HTR-8/SVneo (cell line): ENCODE measurements around the gene CYP4B1.
"Not testable (repeated sequence)": the region's sequence is repeated elsewhere in the genome, so short reads cannot be mapped to it uniquely, and the experiment has no call there.

Experiments used
- DNase-seq: peaks from one replicate; pipeline ENCODE4 v3.0.0; 2011; ENCODE audit warnings: low spot score, mixed read lengths; ENCODE audit not compliant: insufficient read length
- FAIRE-seq: peaks from 2 replicates; lab custom pipeline; 2011; peaks lifted over from hg19 to GRCh38; lab: Jason Lieb, UNC

The CYP4B1 gene

DNA sequence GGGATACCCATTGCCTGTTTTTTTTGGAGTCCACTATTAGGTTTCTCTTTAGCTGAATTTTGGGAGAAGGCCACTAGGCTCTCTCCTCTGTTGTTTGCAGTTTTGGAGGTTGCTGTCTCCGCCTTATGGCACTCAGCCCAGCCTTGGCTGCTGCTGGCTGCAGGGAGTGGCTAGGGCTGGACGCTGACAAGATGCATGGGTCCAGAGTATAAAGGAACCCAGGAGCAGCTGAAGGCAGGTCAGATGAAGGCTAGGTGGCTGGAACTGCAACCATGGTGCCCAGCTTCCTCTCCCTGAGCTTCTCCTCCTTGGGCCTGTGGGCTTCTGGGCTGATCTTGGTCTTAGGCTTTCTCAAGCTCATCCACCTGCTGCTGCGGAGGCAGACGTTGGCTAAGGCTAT, at the start of gene CYP4B1:
Gene CYP4B1, plus strand, starts transcription at position 237 of the 400 bp plus-strand sequence. Its CDS starts 36 bp downstream, at position 273.
- DNase-seq (no peak), FAIRE-seq (no peak)

DNA sequence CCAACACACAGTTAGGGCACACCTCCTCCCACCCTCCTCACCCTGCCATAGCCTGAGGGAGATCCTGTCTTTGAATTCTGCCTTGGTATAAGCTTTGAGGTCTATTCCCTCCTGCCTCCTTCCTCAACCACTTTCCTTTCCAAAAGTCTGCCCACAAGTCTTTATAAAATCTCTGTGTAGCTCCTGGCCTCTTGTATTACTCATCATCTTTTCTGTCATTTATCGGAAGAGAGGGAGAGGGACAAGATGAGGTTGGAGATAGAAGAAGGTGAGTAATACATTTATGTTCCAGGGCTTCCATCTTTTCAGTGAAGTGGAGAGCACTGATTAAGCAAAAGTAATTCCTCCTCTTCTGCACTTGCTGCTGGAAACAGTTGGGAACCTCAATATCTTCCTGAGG, 49.4 kb upstream of the CYP4B1 start:
- DNase-seq, result no peak
- FAIRE-seq, result no peak

DNA sequence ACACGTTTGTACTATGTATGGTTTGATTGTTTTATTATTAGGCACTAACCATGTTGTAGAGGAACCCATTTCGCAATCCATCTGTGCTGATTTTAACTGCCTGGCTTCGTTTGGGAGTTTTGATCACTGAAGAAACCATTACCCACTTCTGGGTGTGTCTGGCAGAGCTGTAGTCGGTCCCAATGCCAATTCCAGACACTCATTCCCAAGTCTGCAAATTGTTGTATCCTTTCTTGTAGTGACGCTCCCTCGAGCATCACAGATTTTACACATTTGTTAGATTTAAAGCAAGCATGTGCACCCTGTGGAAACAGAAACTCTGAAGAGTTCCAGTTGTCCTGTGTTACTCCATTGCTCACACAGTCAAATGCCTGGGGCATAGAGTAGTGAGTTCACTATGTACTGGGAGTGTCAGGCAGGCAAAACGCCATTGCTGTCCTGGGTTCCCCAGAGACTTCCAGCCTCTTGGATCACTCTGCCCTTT, 48.9 kb upstream of the CYP4B1 start:
- no peak for DNase-seq
- FAIRE-seq, result no peak

DNA sequence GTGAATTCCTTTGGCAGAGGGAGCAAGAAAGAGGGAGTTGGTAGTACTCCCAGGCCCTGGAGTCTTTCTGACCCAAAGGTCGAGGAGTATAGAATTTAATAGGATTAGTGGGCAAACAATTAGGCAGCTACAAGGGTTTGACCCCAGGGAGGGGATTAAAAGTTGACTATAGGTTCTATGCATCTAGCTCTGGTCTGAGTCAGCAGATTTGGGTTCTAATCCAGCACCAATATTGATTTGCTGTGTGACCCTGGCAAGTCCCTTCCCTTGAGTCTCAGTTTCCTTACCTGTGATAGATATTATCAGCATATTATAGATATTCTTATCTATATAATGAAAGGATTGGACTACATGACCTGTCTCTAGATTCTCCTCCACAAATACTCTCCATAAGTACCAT, 44.9 kb upstream of the CYP4B1 start:
- DNase-seq, result no peak

DNA sequence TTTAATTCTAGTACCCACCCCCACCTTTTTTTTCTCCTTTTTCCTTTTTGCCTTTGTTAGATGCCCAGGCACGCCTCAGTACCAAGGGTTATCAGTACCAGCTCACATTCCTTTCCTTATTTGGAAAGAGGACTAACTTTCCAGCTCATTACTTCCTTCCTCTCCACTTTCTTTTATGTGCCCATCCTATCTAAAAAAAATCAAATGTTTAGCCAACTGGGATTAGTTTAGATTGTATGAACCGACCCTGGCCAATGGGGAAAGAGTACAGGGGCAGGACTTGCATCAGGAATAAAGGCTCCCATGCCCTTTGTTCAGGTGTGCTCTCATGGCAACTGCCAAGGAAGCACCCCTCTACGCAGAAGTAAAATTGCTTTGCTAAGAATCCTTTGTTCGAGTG, 44.1 kb upstream of the CYP4B1 start:
- not testable (repeated sequence) for DNase-seq, FAIRE-seq

More for the DNA sequence above, 44.9 kb upstream of the CYP4B1 start:
- FAIRE-seq, result no peak

DNA sequence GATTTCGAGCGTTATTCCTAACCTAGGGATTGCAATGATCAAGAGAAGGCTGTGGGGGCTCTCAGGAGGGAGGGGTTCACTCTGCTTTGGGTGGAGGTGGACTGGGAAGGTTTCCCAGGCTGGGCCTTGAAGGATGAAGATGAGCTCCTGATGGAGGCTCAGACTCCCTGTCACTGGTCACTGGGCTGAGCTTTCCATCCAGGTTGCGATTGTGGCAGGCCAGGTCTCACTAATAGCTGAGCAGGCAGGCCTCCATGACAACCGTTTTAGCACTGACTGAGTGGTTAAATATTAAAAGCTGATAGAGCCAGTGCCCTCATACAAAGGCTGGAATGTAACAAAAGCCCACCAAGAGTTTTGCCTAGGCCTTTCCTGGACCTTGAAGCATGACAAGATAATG, 43.7 kb upstream of the CYP4B1 start:
- no peak for FAIRE-seq
- no peak for DNase-seq

DNA sequence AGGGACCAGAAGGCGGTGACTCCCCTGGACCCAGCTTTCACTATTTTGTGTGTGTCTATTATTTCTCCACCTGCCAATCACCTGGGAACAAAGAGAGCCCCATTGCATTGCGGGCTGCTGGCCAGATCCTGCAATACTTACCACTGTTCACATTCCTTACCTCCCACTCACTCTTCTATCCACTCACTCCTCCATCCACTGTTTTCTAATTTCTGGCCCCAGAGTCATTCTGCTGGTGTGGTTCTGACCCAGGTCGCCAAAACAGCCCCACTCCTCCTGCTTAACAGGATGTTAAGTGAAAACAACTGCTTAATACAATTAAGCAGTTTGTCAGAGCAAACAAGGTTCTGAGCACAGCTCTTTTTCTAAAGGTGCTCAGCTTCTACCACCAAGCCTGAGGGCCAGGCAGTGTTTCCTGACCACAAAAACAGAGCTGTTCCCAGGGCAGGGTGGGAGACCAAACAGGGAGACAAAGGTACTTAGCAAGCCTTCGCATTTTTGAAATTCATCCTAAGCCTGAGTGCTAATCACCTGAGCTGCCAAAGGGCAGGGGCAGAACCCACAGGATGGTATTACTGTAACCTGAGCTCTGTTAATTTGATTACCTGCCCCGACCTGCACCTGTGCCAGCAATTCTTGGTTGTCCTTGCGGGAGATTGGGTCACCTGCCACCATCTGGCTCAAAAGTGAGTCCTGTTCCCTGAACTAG, 41.4 kb upstream of the CYP4B1 start:
- DNase-seq, result no peak
- FAIRE-seq, result no peak

DNA sequence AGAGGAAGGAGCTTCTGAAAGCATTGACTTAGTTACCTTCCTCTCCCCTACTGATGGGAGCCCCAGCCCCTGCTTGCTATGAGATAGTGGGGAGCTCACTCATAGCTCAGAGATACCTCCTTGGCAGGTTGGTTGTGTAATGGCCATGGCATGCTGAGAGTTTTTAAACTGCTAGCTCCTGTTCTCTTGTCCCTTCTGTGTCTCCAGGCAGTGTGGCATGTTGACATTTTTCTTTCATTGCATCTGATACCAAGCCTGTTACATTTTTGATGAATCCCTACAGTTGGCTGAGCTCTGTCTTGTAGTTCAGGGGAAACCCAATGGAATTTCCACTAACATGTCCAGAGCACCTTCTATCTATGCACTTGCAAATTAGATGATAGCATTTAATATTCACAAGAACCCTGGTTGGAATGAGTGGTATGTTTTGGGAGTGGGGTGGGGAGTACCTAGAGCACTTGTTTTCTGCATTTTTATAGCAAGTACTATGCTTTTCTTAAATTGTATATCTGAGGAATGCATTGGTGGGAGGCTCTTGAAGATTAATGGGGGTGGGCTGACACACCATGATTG, 40.8 kb upstream of the CYP4B1 start:
- FAIRE-seq (no peak), DNase-seq (no peak)

DNA sequence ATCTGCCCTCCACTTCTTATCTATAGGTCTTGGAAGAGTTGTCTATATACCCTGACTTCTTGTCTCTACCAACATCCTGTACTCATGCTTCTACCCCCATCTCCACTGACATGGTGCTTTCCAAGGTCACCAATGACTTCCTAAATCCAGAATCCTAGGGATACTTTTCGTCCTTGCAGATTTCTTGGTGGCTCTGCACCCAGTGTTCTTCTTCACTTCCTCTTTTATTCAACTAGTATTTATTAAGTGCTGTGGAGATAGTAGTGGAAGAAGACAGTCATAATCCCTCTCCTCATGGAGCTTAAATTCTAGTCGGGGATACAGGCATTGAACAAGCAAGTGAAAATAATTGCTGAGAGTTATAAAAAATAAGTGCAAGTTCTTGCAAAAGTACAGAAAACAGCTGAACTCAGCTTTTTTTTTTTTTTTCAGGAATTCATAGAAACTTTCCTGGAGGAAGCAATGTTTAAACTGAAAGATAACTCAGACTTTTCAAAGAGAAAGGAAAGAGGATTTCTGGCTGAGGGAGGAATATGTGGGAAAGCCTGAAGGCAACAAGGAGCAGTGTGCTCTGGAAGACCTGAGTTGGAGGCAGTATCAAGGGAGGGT, 38.2 kb upstream of the CYP4B1 start:
- no peak for FAIRE-seq

DNA sequence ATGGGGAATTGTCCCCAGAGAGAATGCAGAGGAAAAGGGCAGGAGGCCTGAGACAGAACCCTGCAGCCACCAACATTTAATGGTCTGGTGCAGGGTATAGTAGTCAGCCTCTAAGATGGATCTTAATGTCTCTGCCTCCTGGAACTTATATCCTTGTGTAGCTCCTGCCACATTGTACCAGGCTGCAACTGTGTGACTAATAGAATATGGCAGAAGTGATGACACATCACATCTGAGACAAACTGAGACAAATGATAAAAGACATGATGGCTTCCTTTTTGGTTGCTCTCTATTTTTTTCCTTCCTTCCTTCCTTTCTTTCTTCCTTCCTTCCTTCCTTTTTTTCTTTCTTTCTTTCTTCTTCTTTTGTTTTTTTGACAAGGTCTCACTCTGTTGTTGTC, 37.1 kb upstream of the CYP4B1 start:
- DNase-seq (no peak), FAIRE-seq (no peak)

More for the DNA sequence above, 38.2 kb upstream of the CYP4B1 start:
- no peak for DNase-seq

DNA sequence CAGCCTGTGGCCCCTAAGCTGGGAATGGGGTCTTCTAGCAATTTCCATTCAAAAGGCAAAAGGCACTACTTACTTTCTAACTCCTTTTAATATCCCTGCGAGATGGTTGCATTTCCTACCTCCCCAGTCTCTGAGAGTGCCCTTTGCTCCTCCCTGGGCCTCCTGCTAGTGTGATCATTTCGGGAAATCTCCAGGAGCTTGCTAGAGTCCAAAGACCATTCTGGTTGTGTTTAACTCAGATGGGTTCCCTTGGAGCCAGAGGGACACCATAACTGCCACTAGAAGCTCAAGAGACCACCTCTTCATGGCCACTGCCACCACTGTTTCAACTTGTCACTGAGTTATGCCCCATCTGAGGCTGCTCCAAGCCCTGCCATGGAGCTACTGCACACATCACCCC, 34.4 kb upstream of the CYP4B1 start:
- no peak for FAIRE-seq
- no peak for DNase-seq

DNA sequence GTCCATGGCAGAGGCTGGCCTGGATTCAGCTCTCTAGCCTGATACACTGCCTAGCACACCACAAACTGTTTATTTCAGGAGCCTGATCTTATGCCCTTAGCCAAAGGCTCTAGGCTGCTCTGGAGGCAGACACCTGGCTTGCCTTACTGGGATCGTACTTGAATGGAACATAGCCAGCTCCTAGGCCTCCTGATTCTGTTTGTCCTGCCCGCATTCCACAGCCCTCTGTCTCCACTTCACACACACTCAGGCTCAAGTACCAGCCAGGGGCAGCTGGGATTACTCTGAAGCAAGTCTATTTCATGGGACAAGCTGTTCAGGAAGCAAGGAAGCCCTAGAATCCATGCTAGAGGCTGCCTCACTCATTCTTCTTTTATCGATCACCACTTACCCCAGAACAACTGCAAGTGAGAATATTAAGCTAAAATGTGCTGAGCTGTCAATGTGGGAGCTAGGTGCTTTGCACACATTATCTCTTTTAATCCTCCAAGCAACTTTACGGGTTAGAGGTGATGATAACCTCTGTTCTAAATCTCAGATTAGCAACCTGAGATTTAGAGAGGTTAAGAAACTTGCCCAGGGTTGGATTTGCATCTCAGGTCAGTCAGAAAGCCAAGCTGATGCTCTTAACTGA, 31.1 kb upstream of the CYP4B1 start:
- FAIRE-seq, result no peak
- no peak for DNase-seq

DNA sequence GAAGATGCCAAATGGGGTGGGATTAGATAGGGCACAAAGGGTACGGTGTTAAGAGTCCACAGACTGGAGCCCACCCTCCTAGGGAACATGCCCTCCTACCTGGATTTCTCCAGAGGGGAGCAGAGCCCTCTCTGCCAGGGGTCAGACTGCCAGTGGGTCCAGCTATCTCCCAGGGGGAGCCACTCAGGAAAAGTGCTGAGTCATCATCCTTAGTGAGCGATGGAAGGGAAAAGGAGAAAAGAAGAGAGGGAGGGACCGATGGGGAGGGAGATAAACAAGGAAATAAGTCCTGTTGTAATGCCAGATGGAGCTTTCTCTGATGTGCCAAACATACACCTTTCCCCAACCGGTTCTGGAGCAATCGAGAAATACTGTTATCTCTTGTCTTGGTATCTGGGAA, 30.4 kb upstream of the CYP4B1 start:
- FAIRE-seq, result no peak
- no peak for DNase-seq

DNA sequence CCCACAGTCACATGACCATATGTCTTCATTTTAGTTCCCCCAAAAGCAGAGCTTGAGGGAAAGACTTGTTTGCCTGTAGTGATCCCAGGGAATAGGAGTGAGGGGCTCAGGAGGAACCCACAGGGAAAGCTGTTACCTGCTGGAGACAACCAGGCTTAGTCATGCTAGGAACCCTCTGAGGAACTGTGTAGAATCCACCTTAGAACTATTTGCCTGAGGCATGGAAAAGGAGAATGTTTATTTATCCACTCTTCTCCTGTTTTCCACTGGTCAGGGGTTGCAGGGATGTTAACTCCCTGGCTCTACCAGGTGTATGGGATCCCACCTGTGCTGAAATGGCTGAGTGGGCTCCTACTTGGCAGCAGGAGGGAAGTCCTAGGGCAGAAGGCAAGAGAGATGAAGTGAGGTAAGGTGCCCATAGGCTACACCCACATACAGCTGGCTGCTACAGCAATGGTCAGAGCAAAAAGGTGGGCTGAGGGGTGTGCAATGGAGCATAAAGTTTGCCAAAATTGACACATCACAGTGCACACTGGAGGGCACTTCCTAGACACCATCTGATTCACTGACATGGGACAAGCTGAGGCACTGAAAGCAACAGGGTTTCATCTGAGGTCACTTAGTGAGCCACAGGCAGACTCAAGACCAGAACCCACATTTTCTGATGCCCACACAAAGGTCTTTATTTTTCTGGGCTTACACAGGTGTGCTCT, 29.7 kb upstream of the CYP4B1 start:
- FAIRE-seq (no peak), DNase-seq (no peak)

DNA sequence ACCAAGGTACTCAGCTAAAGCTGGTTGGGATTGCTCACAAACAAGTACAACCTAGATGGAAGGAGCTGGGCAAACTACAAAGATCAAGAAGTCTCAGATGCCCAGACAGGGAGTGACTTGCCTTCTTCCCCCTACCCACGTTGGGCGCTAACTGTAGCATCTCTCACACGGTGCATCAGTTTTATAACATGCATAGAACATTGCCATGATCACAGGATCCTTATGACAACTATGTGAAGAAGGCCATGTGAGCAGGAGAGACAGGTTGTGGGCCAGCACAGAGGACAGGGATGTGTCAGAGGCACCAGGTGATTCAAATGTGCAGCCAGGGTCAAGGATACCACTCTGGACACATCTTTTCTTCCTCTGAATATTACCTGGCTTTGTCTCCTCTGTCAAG, 28.3 kb upstream of the CYP4B1 start:
- no peak for DNase-seq
- no peak for FAIRE-seq

DNA sequence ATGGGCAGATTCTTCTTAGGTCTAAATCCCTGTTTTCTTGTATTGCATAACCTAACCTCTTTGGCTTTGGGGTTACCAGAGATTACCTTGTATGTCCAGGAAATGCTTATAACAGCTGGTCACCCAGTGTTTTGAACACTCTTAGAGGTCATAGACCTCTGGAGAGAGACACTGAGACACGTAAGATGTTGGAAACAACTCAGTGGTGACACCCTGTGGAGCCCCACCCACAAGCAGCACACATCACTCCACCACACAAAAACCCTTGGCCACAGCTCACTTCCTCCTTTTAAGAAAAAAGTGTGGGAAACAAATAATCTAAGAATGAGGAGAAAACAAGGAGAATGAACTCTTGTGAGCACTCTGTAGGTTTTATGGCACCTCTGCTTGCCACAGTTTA, 26.3 kb upstream of the CYP4B1 start:
- FAIRE-seq, result no peak

DNA sequence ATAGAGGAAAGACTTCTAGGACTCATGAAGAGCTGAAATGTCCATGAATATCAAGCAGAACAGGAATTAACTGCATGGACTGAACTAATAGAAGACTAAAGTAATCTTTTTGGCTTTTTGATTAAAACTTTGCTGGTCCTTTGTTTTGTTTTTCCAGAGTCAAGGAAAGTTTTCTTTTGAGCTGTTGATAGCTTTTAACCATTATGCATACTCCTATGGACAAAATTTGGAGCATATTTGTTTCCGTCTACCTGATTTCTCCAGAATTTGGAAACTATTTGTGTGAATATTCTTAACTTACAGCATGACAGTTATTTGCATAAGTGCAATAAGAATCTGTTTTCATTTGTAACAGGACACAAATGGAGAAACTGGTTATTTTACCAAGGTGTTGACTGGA, 24.5 kb upstream of the CYP4B1 start:
- DNase-seq (no peak), FAIRE-seq (no peak)

More for the DNA sequence above, 26.3 kb upstream of the CYP4B1 start:
- DNase-seq, result no peak

DNA sequence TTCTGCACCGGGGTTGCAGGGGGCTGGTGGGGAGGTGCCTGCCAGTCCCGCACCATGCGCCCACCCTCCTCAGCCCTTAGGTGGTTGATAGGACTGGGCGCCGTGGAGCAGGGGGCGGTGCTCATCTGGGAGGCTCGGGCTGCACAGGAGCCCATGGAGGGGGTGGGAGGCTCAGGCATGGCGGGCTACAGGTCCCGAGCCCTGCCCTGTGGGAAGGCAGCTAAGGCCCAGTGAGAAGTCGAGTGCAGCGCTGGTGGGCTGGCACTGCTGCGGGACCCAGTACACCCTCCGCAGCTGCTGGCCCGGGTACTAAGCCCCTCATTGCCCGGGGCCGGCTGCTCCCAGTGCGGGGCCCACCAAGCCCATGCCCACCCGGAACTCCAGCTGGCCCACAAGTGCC, 20.4 kb upstream of the CYP4B1 start:
- FAIRE-seq, DNase-seq: not testable (repeated sequence)

DNA sequence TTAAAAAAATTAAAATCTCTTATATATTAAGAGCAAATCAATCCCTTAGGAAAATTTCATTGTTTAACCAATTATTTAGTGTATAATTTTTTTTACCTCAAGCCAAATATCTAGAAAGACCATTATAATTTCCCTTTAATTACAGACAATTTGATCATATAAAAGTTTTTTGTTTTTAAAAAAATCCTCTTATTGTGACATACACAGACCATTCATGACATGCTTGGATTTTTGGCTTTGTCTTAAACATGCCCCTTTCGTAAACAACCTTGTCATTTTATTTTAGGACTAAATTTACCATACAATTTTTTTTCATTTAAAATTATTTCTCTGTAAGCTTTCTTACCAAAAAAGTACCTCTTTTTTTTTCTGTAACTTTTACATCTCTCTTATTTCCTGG, 14.2 kb upstream of the CYP4B1 start:
- FAIRE-seq, result no peak
- no peak for DNase-seq

DNA sequence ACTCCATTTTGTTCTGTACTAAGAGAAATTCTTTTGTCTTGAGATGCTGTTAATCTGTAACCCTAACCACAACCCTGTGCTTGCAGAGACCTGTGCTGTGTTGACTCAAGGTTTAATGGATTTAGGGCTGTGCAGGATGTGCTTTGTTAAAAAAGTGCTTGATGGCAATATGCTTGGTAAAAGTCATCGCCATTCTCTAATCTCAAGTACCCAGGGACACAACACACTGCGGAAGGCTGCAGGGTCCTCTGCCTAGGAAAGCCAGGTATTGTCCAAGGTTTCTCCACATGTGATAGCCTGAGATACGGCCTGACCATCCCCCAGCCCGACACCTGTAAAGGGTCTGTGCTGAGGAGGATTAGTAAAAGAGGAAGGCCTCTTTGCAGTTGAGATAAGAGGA, 10.2 kb upstream of the CYP4B1 start:
- not testable (repeated sequence) for FAIRE-seq, DNase-seq
